ENCODE data around the gene BIN1. TPM values are rescaled to one million over a fixed set of nuclear protein-coding genes. Genes with fewer than 3 reads are reported as not detected.

BIN1 gene
- total and polyA plus RNA-seq, 2 experiments from 2014 or later = 23.9 to 33.0 TPM

DNA sequence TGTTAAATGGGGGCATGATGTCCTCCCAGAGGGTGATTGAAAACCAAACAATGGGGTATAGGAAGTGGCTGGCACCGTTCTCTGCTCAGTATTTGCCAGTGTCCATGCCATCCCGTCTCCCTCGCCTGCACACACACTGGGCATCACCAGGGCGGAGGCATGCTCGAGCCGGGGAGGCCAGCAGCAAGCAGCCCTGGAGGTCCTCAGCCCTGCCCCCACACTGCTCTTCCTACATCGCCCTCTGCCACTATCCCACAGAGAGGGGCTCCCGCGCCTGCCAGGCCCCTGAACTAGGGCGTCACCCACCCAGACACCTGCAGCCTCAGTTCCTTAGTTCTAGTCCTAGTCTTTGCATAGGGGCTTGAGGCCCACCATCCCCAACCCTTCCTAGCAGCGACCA is 50.9 kb downstream of the BIN1 start:
- Histone ChIP-seq H3K27ac (no peak overlapping the region), H2AFZ (no peak overlapping the region), H3K9ac (no peak overlapping the region), H3K9me3 (ENCODE audit: low read depth) (no peaks in the 10 kb centered on the region), H3K9me2 (ENCODE audit: insufficient read depth) (no peaks in the 10 kb centered on the region), H3K27me3 (replicated peaks; ENCODE audit: insufficient read depth) (no peaks in the 10 kb centered on the region), H3F3A (ENCODE audit: insufficient read depth) (no peaks in the 10 kb centered on the region), H3K4me2 (ENCODE audit: unreplicated experiment) (no peak overlapping the region), H3K79me2 (ENCODE audit: insufficient read depth) (no peaks in the 10 kb centered on the region), H3K4me3 (no peak overlapping the region), H3K36me3 (ENCODE audit: low read depth) (no peaks in the 10 kb centered on the region), H3K4me1 (ENCODE audit: insufficient read depth) (no peaks in the 10 kb centered on the region), H4K20me1 (ENCODE audit: insufficient read depth) (no peaks in the 10 kb centered on the region)
- in situ Hi-C loops (cut with MboI) = no loop called here
- no peak for DNase-seq
- WGBS, 2 experiments (ENCODE audit: low coverage in 1 of 2, low lambda C conversion rate in 2 of 2, missing lambda C conversion rate in 2 of 2) = 93 to 95% methylated on average over 11 of the region's 11 CpGs
- TF ChIP-seq EZH2 (IDR thresholded peaks at IDR 0.05; ENCODE audit: insufficient read depth, poor library complexity, severe bottlenecking) = no peak
- no peak for TF ChIP-seq EZH2phosphoT487 (IDR thresholded peaks at IDR 0.05; ENCODE audit: insufficient read depth, low read depth)

DNA sequence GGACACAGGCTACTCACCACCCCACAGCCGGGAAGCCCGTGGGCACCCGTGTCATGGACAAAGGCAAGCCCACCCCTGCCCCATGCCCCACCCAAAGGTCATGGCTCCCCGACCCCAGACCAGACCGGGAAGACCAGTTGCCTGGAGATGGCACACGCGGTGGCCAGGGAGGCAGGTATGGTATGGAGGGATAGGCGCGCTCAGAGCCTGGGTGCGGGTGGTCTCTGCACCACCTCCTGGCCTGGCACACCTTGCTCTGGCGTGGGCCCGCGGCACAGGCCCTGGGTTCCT is 51.2 kb downstream of the BIN1 start:
- in situ Hi-C loops (cut with MboI) = no loop called here
- WGBS, 2 experiments (ENCODE audit: low coverage in 1 of 2, low lambda C conversion rate in 2 of 2, missing lambda C conversion rate in 2 of 2) = 94 to 95% methylated on average over 12 to 13 of the region's 13 CpGs

DNA sequence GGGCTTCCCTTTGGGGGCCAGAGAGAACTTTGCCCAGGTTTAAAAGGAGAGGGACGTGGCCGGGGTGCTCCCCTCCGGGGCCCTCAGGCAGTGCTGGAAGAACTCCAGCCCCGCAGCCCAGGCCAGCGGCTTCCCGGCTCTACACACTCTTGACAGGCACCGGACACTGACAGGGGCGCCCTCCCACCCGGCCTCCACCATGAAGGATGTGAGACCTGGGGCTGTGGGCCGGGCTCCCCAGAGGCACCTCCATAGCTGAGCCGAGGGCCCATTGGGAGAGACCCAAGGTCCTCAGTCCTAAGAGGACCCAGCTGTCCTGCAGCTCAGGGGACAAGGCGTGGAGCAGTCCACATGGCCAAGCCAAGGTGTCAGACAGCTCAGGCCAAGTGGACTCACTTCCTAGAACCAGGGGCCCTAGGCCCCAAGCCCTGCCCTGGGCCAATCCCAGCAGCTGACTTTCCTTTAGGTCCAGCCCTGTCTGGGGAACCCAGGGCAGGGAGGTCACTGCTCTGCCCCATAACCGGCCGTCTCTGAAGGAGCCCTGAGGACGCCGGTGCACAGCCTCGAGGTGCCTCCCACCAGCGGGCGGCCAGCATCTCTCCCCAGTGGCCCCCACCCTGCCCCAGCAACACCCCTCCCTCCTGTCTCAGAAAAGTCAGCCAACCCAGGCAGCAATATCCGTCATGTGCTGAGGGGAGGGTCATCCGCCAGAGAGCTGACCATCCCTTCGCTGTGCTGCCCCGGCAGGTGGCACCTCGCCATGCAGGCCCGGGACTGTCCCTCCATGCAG is 51.8 kb downstream of the BIN1 start:
- Histone ChIP-seq H3K4me2 (ENCODE audit: unreplicated experiment) (no peak overlapping the region), H4K20me1 (ENCODE audit: insufficient read depth) (no peaks in the 10 kb centered on the region), H3F3A (ENCODE audit: insufficient read depth) (no peaks in the 10 kb centered on the region), H3K36me3 (ENCODE audit: low read depth) (no peaks in the 10 kb centered on the region), H3K4me1 (ENCODE audit: insufficient read depth) (no peaks in the 10 kb centered on the region), H3K27me3 (replicated peaks; ENCODE audit: insufficient read depth) (no peaks in the 10 kb centered on the region), H2AFZ (no peak overlapping the region), H3K79me2 (ENCODE audit: insufficient read depth) (no peaks in the 10 kb centered on the region), H3K9me2 (ENCODE audit: insufficient read depth) (no peaks in the 10 kb centered on the region), H3K9me3 (ENCODE audit: low read depth) (no peaks in the 10 kb centered on the region), H3K4me3 (no peak overlapping the region), H3K27ac (no peak overlapping the region), H3K9ac (no peak overlapping the region)
- in situ Hi-C loops (cut with MboI) = no loop called here
- 91 to 96% methylated on average over 17 to 20 of the region's 25 CpGs for WGBS, 2 experiments (ENCODE audit: low coverage in 1 of 2, low lambda C conversion rate in 2 of 2, missing lambda C conversion rate in 2 of 2)
- TF ChIP-seq EZH2phosphoT487 (IDR thresholded peaks at IDR 0.05; ENCODE audit: insufficient read depth, low read depth) (no peak), EZH2 (IDR thresholded peaks at IDR 0.05; ENCODE audit: insufficient read depth, poor library complexity, severe bottlenecking) (no peak)
- no peak for DNase-seq

More for the DNA sequence above, 51.2 kb downstream of the BIN1 start:
- DNase-seq = no peak
- H3K9me3 ChIP-seq (ENCODE audit: low read depth) = no peaks in the 10 kb centered on the region
- no peak overlapping the region for H3K27ac ChIP-seq
- H4K20me1 ChIP-seq (ENCODE audit: insufficient read depth) = no peaks in the 10 kb centered on the region
- no peaks in the 10 kb centered on the region for H3K9me2 ChIP-seq (ENCODE audit: insufficient read depth)
- no peak overlapping the region for H3K4me2 ChIP-seq (ENCODE audit: unreplicated experiment)
- no peaks in the 10 kb centered on the region for H3F3A ChIP-seq (ENCODE audit: insufficient read depth)
- no peak for TF ChIP-seq EZH2phosphoT487 (IDR thresholded peaks at IDR 0.05; ENCODE audit: insufficient read depth, low read depth)
- no peaks in the 10 kb centered on the region for H3K36me3 ChIP-seq (ENCODE audit: low read depth)
- no peaks in the 10 kb centered on the region for H3K79me2 ChIP-seq (ENCODE audit: insufficient read depth)
- no peaks in the 10 kb centered on the region for H3K4me1 ChIP-seq (ENCODE audit: insufficient read depth)
- no peaks in the 10 kb centered on the region for H3K27me3 ChIP-seq (replicated peaks; ENCODE audit: insufficient read depth)
- no peak overlapping the region for H3K9ac ChIP-seq
- H2AFZ ChIP-seq = no peak overlapping the region
- H3K4me3 ChIP-seq = no peak overlapping the region

DNA sequence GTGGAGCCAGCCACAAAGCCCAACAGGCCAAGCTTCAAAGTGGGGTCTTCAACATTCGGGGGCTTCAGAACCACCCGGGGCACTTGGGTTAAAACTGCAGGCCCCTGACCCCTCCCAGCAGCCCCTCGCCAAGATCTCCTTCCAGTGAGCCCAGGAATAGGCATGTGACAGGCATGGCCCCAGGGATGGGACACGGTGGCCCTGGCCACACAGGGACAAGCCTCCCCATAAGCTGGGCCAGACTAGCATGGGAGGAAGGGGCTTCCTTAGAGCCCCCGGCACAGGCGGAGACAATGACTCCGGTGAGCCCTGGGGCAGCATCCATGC is 52.4 kb downstream of the BIN1 start:
- 95 to 96% methylated on average over 7 of the region's 7 CpGs for WGBS, 2 experiments (ENCODE audit: low coverage in 1 of 2, low lambda C conversion rate in 2 of 2, missing lambda C conversion rate in 2 of 2)
- TF ChIP-seq EZH2 (IDR thresholded peaks at IDR 0.05; ENCODE audit: insufficient read depth, poor library complexity, severe bottlenecking) = no peak
- TF ChIP-seq EZH2phosphoT487 (IDR thresholded peaks at IDR 0.05; ENCODE audit: insufficient read depth, low read depth) = no peak
- Histone ChIP-seq H3K4me2 (ENCODE audit: unreplicated experiment) (no peak overlapping the region), H3K9me2 (ENCODE audit: insufficient read depth) (no peaks in the 10 kb centered on the region), H3K4me3 (no peak overlapping the region), H3K9ac (no peak overlapping the region), H2AFZ (no peak overlapping the region), H3F3A (ENCODE audit: insufficient read depth) (no peaks in the 10 kb centered on the region), H3K36me3 (ENCODE audit: low read depth) (no peaks in the 10 kb centered on the region), H3K9me3 (ENCODE audit: low read depth) (no peaks in the 10 kb centered on the region), H3K4me1 (ENCODE audit: insufficient read depth) (no peaks in the 10 kb centered on the region), H3K79me2 (ENCODE audit: insufficient read depth) (no peaks in the 10 kb centered on the region), H4K20me1 (ENCODE audit: insufficient read depth) (no peaks in the 10 kb centered on the region), H3K27ac (no peak overlapping the region), H3K27me3 (replicated peaks; ENCODE audit: insufficient read depth) (no peaks in the 10 kb centered on the region)
- in situ Hi-C loops (cut with MboI) = no loop called here
- DNase-seq = no peak
